Mammary epithelial cell (primary cell): ENCODE data around the gene TMED5.

ENCODE experiments used
- EZH2 ChIP-seq: IDR thresholded peaks from 2 replicates; pipeline ENCODE4 v1.6.1; 2012; ENCODE audit warnings: low read length, inconsistent platforms, borderline replicate concordance
- TF ChIP-seq, protein P1 (sequence below), 2 donors: IDR thresholded peaks in 1 of 2; conservative IDR thresholded peaks in 1 of 2; 2 replicates each; pipeline ENCODE4 v1.5.1; 2011 to 2012; ENCODE audit warnings: inconsistent platforms in 2 of 2, low read length in 2 of 2, mild to moderate bottlenecking in 2 of 2, control low read depth in 1 of 2, low read depth in 1 of 2; ENCODE audit not compliant: insufficient read depth in 1 of 2; ENCODE audit errors: extremely low read depth in 1 of 2

DNA sequence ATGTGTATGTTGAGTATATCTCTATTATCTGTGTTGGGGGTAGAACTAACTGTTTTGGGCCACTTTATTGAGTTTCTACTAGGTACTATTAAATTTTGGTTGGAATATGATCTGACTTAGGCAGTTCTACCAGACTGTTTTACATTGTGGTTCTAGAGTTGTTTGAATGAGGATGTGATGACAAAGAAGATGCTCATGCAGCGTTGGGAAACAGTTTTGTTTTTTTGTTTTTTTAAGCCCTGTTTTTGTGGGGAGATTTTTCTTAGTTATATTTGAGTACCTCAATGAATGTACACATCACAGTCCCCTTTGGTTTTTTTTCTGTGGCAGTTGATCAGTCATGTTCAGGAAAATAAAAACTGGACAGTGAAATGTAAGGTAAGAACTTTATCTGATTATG is 40.1 kb downstream of the TMED5 start:
- TF ChIP-seq, protein P1, sequence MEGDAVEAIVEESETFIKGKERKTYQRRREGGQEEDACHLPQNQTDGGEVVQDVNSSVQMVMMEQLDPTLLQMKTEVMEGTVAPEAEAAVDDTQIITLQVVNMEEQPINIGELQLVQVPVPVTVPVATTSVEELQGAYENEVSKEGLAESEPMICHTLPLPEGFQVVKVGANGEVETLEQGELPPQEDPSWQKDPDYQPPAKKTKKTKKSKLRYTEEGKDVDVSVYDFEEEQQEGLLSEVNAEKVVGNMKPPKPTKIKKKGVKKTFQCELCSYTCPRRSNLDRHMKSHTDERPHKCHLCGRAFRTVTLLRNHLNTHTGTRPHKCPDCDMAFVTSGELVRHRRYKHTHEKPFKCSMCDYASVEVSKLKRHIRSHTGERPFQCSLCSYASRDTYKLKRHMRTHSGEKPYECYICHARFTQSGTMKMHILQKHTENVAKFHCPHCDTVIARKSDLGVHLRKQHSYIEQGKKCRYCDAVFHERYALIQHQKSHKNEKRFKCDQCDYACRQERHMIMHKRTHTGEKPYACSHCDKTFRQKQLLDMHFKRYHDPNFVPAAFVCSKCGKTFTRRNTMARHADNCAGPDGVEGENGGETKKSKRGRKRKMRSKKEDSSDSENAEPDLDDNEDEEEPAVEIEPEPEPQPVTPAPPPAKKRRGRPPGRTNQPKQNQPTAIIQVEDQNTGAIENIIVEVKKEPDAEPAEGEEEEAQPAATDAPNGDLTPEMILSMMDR (conservative IDR thresholded peaks at IDR 0.05 in 1 of 2, IDR thresholded peaks at IDR 0.05 in 1 of 2; ENCODE audit: extremely low read depth in 1 of 2, insufficient read depth in 1 of 2, low read depth in 1 of 2, low read length in 2 of 2) = no peak
- TF ChIP-seq EZH2 = no peak
